ENCODE results near the gene ATE1.

- no peak for TF ChIP-seq CTCF (IDR thresholded peaks at IDR 0.05)
- TF ChIP-seq POLR2A (IDR thresholded peaks at IDR 0.05) = no peak
Observed at GRCh38 chr10:121812031-121812430, 115.8 kb downstream of the ATE1 start.
